Ecto neural progenitor cell (in vitro differentiated cells): ENCODE measurements around the gene NAXE.
"Not testable (repeated sequence)": the region's sequence is repeated elsewhere in the genome, so short reads cannot be mapped to it uniquely, and the experiment has no call there.

Experiments
- DNase-seq: peaks from one replicate; pipeline ENCODE4 v3.0.0-alpha.2; 2018; ENCODE audit warnings: low spot score

NAXE gene

GRCh38 chr1:156623946-156624813, 32.6 kb downstream of the NAXE start:
- DNase-seq = peak; percentile 85

- no peak for DNase-seq
These were observed 33.3 kb downstream of the NAXE start for GRCh38 chr1:156624814-156625435.

GRCh38 chr1:156625436-156626078, 34.0 kb downstream of the NAXE start:
- DNase-seq = peak; percentile 78

GRCh38 chr1:156626079-156626438, 34.5 kb downstream of the NAXE start:
- DNase-seq = no peak

GRCh38 chr1:156627313-156627880, 35.8 kb downstream of the NAXE start:
- DNase-seq = no peak

GRCh38 chr1:156629823-156630449, 38.4 kb downstream of the NAXE start:
- no peak for DNase-seq

GRCh38 chr1:156631152-156631551, 39.6 kb downstream of the NAXE start:
- not testable (repeated sequence) for DNase-seq

GRCh38 chr1:156632355-156632754, 40.8 kb downstream of the NAXE start:
- no peak for DNase-seq

- DNase-seq = no peak
These were observed 46.8 kb downstream of the NAXE start for GRCh38 chr1:156638189-156638985.

- no peak for DNase-seq
These were observed 48.1 kb downstream of the NAXE start for GRCh38 chr1:156639601-156640101.

GRCh38 chr1:156640842-156641706, 49.5 kb downstream of the NAXE start:
- no peak for DNase-seq

- DNase-seq = peak; percentile 84
These were observed 50.2 kb downstream of the NAXE start, which contains the start of gene BCAN for GRCh38 chr1:156641761-156642264. BCAN (plus strand) TSS chr1:156642117; CDS start chr1:156646055, 3,938 bp downstream.

- peak; percentile 62 for DNase-seq
These were observed 50.9 kb downstream of the NAXE start for GRCh38 chr1:156642265-156643048.

GRCh38 chr1:156643049-156643777, 51.6 kb downstream of the NAXE start:
- DNase-seq = no peak

- no peak for DNase-seq
These were observed 52.2 kb downstream of the NAXE start for GRCh38 chr1:156643778-156644092.
